ENCODE measurements around the gene CYP3A4.

The CYP3A4 gene

GRCh38 chr7:99829524-99830160, 45.7 kb upstream of the CYP3A4 start:
- Histone ChIP-seq H3K4me3 (ENCODE audit: insufficient read depth, low read length, poor library complexity, severe bottlenecking) (no peak overlapping the region), H3K4me2 (ENCODE audit: low read depth, low read length, poor library complexity, severe bottlenecking) (no peak overlapping the region), H3K9me3 (ENCODE audit: insufficient read depth, low read length) (no peaks in the 10 kb centered on the region), H2AFZ (ENCODE audit: low read depth, low read length, severe bottlenecking) (no peak overlapping the region), H3K27ac (ENCODE audit: low read depth, low read length) (no peak overlapping the region), H3F3A (ENCODE audit: insufficient read depth) (no peaks in the 10 kb centered on the region), H3K27me3 (ENCODE audit: low read length) (no peaks in the 10 kb centered on the region), H3K79me2 (ENCODE audit: insufficient read depth, low read length) (no peaks in the 10 kb centered on the region), H3K36me3 (ENCODE audit: low read length) (no peaks in the 10 kb centered on the region), H3K9me2 (replicated peaks; ENCODE audit: insufficient read depth, low read length) (no peaks in the 10 kb centered on the region), H3K9ac (ENCODE audit: low read length) (no peak overlapping the region), H4K20me1 (ENCODE audit: low read depth, low read length) (no peaks in the 10 kb centered on the region)
- TF ChIP-seq, protein P1, sequence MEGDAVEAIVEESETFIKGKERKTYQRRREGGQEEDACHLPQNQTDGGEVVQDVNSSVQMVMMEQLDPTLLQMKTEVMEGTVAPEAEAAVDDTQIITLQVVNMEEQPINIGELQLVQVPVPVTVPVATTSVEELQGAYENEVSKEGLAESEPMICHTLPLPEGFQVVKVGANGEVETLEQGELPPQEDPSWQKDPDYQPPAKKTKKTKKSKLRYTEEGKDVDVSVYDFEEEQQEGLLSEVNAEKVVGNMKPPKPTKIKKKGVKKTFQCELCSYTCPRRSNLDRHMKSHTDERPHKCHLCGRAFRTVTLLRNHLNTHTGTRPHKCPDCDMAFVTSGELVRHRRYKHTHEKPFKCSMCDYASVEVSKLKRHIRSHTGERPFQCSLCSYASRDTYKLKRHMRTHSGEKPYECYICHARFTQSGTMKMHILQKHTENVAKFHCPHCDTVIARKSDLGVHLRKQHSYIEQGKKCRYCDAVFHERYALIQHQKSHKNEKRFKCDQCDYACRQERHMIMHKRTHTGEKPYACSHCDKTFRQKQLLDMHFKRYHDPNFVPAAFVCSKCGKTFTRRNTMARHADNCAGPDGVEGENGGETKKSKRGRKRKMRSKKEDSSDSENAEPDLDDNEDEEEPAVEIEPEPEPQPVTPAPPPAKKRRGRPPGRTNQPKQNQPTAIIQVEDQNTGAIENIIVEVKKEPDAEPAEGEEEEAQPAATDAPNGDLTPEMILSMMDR (IDR thresholded peaks at IDR 0.05; ENCODE audit: insufficient read depth, low read length, poor library complexity, severe bottlenecking): no peak
- no peak for TF ChIP-seq EZH2phosphoT487 (conservative IDR thresholded peaks at IDR 0.05; ENCODE audit: low read length)

- Histone ChIP-seq H3K27me3 (ENCODE audit: low read length) (no peaks in the 10 kb centered on the region), H3K9me3 (ENCODE audit: insufficient read depth, low read length) (no peaks in the 10 kb centered on the region), H3K36me3 (ENCODE audit: low read length) (no peaks in the 10 kb centered on the region), H4K20me1 (ENCODE audit: low read depth, low read length) (no peaks in the 10 kb centered on the region), H3K27ac (ENCODE audit: low read depth, low read length) (no peak overlapping the region), H2AFZ (ENCODE audit: low read depth, low read length, severe bottlenecking) (no peak overlapping the region), H3K9ac (ENCODE audit: low read length) (no peak overlapping the region), H3K79me2 (ENCODE audit: insufficient read depth, low read length) (no peaks in the 10 kb centered on the region), H3K4me2 (ENCODE audit: low read depth, low read length, poor library complexity, severe bottlenecking) (no peak overlapping the region), H3K4me3 (ENCODE audit: insufficient read depth, low read length, poor library complexity, severe bottlenecking) (no peak overlapping the region), H3K9me2 (replicated peaks; ENCODE audit: insufficient read depth, low read length) (no peaks in the 10 kb centered on the region), H3F3A (ENCODE audit: insufficient read depth) (no peaks in the 10 kb centered on the region)
- no peak for TF ChIP-seq EZH2phosphoT487 (conservative IDR thresholded peaks at IDR 0.05; ENCODE audit: low read length)
- TF ChIP-seq, protein P1 (IDR thresholded peaks at IDR 0.05; ENCODE audit: insufficient read depth, low read length, poor library complexity, severe bottlenecking): no peak
Measured at GRCh38 chr7:99828811-99829210, 44.8 kb upstream of the CYP3A4 start.

DNA sequence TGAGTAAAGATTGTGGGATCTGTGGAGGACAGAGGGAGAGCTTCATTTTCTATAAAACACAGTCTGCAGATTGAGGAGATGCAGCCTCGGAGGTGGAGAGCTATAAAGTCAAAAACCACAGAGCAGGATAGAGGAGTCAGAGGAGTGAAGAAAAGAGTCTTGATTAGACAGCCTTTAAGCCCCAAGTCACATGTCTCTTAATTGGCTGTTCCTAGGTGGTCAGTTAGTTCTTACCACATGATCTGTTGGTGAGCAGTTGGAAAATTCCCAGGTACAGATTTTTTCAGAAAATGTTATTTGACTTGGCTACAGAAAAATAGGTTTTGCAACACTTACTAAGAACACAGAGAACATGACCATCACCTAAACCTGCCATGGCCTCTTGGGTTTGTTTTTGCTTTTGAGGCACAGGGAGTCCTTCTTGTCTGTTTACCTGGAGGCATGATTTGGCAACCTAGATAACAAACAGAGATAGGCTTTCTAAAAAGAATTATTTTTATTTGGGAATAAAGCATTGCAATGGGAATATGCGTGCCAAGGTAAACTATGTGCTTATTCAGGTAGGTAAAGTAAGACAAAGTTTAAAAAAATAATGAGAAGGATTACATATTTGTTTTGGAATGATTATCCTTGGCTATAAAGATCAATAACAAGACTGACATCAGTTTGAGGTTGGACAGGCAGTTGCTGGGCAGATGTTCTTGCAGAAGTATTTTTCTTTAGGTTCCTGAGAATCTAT, 43.2 kb upstream of the CYP3A4 start:
- H3K4me2 ChIP-seq (ENCODE audit: low read depth, low read length, poor library complexity, severe bottlenecking): no peak overlapping the region
- H3K9me2 ChIP-seq (replicated peaks; ENCODE audit: insufficient read depth, low read length): no peaks in the 10 kb centered on the region
- H3K27ac ChIP-seq (ENCODE audit: low read depth, low read length): no peak overlapping the region
- no peak overlapping the region for H2AFZ ChIP-seq (ENCODE audit: low read depth, low read length, severe bottlenecking)
- no peaks in the 10 kb centered on the region for H4K20me1 ChIP-seq (ENCODE audit: low read depth, low read length)
- no peaks in the 10 kb centered on the region for H3K27me3 ChIP-seq (ENCODE audit: low read length)
- H3K36me3 ChIP-seq (ENCODE audit: low read length): no peaks in the 10 kb centered on the region
- H3K9ac ChIP-seq (ENCODE audit: low read length): no peak overlapping the region
- H3F3A ChIP-seq (ENCODE audit: insufficient read depth): no peaks in the 10 kb centered on the region
- H3K79me2 ChIP-seq (ENCODE audit: insufficient read depth, low read length): no peaks in the 10 kb centered on the region
- no peak overlapping the region for H3K4me3 ChIP-seq (ENCODE audit: insufficient read depth, low read length, poor library complexity, severe bottlenecking)
- H3K9me3 ChIP-seq (ENCODE audit: insufficient read depth, low read length): no peaks in the 10 kb centered on the region
- TF ChIP-seq, protein P1 (IDR thresholded peaks at IDR 0.05; ENCODE audit: insufficient read depth, low read length, poor library complexity, severe bottlenecking): no peak
- no peak for TF ChIP-seq EZH2phosphoT487 (conservative IDR thresholded peaks at IDR 0.05; ENCODE audit: low read length)

All from SU-DHL-6 (cell line).